Gastrocnemius medialis (tissue), 4 donors: ENCODE measurements around the gene PRRC2B. TPM values are rescaled to one million over a fixed set of nuclear protein-coding genes. Genes with fewer than 3 reads are reported as not detected.

Source experiments
- ATAC-seq, 2 donors: fragments of 150-250 bp; one replicate each; pipeline ENCODE4 v1.9.1; 2016
- DNase-seq, 2 donors: peaks; one replicate each; pipeline ENCODE4 v3.0.0-alpha.2; 2019
- H3K27ac ChIP-seq, 4 donors: fragments of 200-600 bp; sonication (generic); 1 replicate in 1 of 4; 2 replicates in 3 of 4; pipeline ENCODE4 v1.5.1; 2016 to 2018; ENCODE audit warnings: mild to moderate bottlenecking in 2 of 4, moderate library complexity in 1 of 4
- H3K27me3 ChIP-seq, 3 donors: fragments of 200-600 bp; sonication (generic) in 2 of 3; 1 replicate in 1 of 3; 2 replicates in 2 of 3; pipeline versions ENCODE4 v1.5.1 to v1.6.0; 2016 to 2019; ENCODE audit warnings: mild to moderate bottlenecking in 1 of 3, moderate library complexity in 1 of 3
- H3K36me3 ChIP-seq, 2 donors: fragments of 200-600 bp; sonication (generic) in 1 of 2; one replicate each; pipeline ENCODE4 v1.5.1; 2017 to 2018
- H3K4me1 ChIP-seq, 2 donors: fragments of 200-600 bp; sonication (generic) in 1 of 2; one replicate each; pipeline ENCODE4 v1.5.1; 2016 to 2017; ENCODE audit warnings: mild to moderate bottlenecking in 2 of 2
- H3K4me3 ChIP-seq, 4 donors: fragments of 200-600 bp; sonication (generic) in 3 of 4; 1 replicate in 1 of 4; 2 replicates in 3 of 4; pipeline ENCODE4 v1.5.1; 2016 to 2019; ENCODE audit warnings: mild to moderate bottlenecking in 2 of 4
- H3K9me3 ChIP-seq, 3 donors: fragments of 200-600 bp; sonication (generic) in 2 of 3; 1 replicate in 1 of 3; 2 replicates in 2 of 3; pipeline ENCODE4 v1.5.1; 2016 to 2019
- CTCF ChIP-seq, 5 experiments: fragments of 450-650 bp in 3 of 5; fragments of 200-600 bp in 2 of 5; sonication (generic) in 2 of 5; IDR thresholded peaks in 4 of 5; conservative IDR thresholded peaks in 1 of 5; 1 replicate in 4 of 5; 2 replicates in 1 of 5; pipeline ENCODE4 v1.5.1; 2016 to 2019; ENCODE audit warnings: antibody characterized with exemption in 5 of 5, mild to moderate bottlenecking in 3 of 5, moderate library complexity in 3 of 5
- POLR2A ChIP-seq, 2 donors: fragments of 450-650 bp; IDR thresholded peaks; one replicate each; pipeline ENCODE4 v1.6.1; 2017; ENCODE audit warnings: antibody characterized with exemption in 2 of 2, mild to moderate bottlenecking in 2 of 2, moderate library complexity in 2 of 2
- in situ Hi-C, 4 donors: fragments of 200-750 bp; cut with MboI; loops; one replicate each; pipeline versions ENCODE4 v1.15.0 to v1.8.0; 2017; ENCODE audit warnings: low sequenced_read_pairs in 4 of 4
- intact Hi-C: fragments of 100-400 bp; cut with DNase I; formaldehyde crosslinking; loops from one replicate; pipeline ENCODE4 v1.15.1; 2023; ENCODE audit warnings: low total_unique reads
- total RNA-seq, 4 donors: library from RNA; depleted of rRNA; stranded (reverse); fragments of >200 nt; gene quantifications; one replicate each; pipeline versions ENCODE4 v1.1.0 to v1.2.3, GENCODE V29; 2016

Gene PRRC2B
- total RNA-seq, 4 donors from 2014 or later, result 29.9 to 41.6 (median 37.2) TPM

DNA sequence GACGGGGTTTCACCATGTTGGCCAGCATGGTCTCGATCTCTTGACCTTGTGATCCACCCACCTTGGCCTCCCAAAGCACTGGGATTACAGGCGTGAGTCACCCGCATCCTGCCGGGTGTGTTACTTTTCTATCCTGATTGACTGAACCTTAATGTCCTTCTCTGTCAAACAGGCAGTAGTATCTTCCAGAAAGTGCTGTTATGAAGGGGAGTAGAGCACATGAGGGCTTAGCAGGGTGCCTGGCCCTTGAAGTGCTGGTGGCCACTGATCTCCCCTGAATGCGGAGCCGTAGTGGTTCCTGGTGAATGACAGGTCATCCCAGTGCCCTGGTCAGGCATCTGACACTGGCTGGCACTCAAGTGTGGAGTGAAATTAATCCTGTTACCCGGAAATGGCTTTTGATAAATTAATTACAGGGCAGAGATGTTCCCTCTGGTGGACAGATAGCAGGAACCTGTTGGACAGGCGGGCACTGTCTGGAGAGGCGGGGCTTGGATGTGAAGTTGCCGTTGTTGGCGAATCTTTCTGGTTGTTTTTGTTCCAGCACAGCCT, 28.4 kb downstream of the PRRC2B start:
- peak overlapping the region; percentile 64 to 69 (median 67) for H3K27ac ChIP-seq
- TF ChIP-seq CTCF (IDR thresholded peaks at IDR 0.05 in 4 of 5, conservative IDR thresholded peaks at IDR 0.05 in 1 of 5) (peak; percentile 31 to 60 (median 53)), POLR2A (IDR thresholded peaks at IDR 0.05) (no peak)
- ATAC-seq (peak; percentile 74 to 75), DNase-seq (peak; percentile 41 to 57)
- intact Hi-C loops (loop anchor here (2.0 kb wide), 2 partner anchors 50 to 72 kb away; no protein-coding TSS in a partner anchor), in situ Hi-C loops (no loop called here)
- no peak overlapping the region for H3K4me3 ChIP-seq
- H3K4me1 ChIP-seq, result peaks cover 65 to 71% of the 10 kb centered on the region in 2 donors
- H3K27me3 ChIP-seq, result no peaks in the 10 kb centered on the region
- no peaks in the 10 kb centered on the region for H3K36me3 ChIP-seq
- H3K9me3 ChIP-seq, result no peaks in the 10 kb centered on the region

GRCh38 chr9:131423171-131423581, 29.3 kb downstream of the PRRC2B start:
- TF ChIP-seq CTCF (IDR thresholded peaks at IDR 0.05 in 4 of 5, conservative IDR thresholded peaks at IDR 0.05 in 1 of 5) (no peak), POLR2A (IDR thresholded peaks at IDR 0.05) (no peak)
- in situ Hi-C loops (no loop called here), intact Hi-C loops (loop anchor here (2.0 kb wide), 2 partner anchors 50 to 72 kb away; no protein-coding TSS in a partner anchor)
- peaks cover 56 to 63% of the 10 kb centered on the region in 2 donors for H3K4me1 ChIP-seq
- peak in 1 of 2 donors; percentile 66 for DNase-seq
- no peaks in the 10 kb centered on the region for H3K27me3 ChIP-seq
- H3K27ac ChIP-seq, result peak overlapping the region; percentile 64 to 69 (median 67)
- peak; percentile 71 to 81 for ATAC-seq
- H3K36me3 ChIP-seq, result no peaks in the 10 kb centered on the region
- H3K9me3 ChIP-seq, result no peaks in the 10 kb centered on the region
- H3K4me3 ChIP-seq, result peak overlapping the region in 1 of 4 donors; percentile 13

GRCh38 chr9:131426545-131426944, 32.7 kb downstream of the PRRC2B start:
- no peak overlapping the region for H3K27ac ChIP-seq
- no peak for TF ChIP-seq POLR2A (IDR thresholded peaks at IDR 0.05)
- no peak for TF ChIP-seq CTCF (IDR thresholded peaks at IDR 0.05 in 4 of 5, conservative IDR thresholded peaks at IDR 0.05 in 1 of 5)
- peaks cover 39 to 42% of the 10 kb centered on the region in 2 donors for H3K4me1 ChIP-seq
- in situ Hi-C loops (no loop called here), intact Hi-C loops (no loop called here)
- H3K9me3 ChIP-seq, result no peaks in the 10 kb centered on the region
- H3K36me3 ChIP-seq, result no peaks in the 10 kb centered on the region
- no peaks in the 10 kb centered on the region for H3K27me3 ChIP-seq
- no peak overlapping the region for H3K4me3 ChIP-seq
- ATAC-seq, result peak in 1 of 2 donors; percentile 27
- peak in 1 of 2 donors; percentile 44 for DNase-seq

DNA sequence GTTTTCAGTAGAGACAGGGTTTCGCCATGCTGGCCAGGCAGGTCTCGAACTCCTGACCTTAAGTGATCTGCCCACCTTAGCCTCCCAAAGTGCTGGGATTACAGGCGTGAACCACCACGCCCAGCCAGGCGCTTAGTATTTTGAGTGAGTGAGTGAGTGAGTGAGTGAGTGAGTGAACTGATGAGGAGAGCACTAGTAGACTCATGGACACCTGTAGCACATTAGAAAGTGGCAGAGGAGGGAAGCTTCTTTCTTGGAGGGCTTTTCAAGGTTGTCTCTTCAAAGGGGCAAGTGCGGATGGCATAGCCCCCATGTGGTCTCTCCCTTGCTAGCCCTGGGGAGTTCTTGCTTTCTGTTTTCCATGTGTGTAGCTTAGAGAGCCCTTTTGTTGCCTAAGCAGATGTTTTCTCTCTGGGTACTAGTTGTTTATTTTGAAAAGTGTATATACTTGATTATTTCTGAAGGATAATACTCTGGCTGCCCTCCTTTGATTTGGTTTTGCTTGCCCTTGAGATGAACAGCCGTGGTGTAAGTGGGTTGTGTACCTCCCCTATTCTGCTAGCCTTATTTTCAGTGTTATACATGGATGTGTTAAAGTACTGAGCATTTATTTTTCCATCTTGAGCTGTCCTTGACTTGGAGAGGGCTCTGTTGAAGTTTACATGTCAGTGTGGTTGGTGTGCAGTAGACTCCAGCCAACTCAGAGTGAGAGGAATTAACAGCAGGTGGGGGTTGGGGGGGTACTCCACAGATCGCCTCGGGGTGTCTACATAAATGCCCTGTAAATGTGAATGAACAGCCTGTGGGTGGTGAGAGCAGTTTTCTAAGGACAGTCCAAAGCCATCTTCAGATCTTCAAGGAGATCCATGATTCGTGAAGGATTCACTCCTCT, 35.5 kb downstream of the PRRC2B start:
- ATAC-seq (no peak), DNase-seq (no peak)
- H3K36me3 ChIP-seq, result peaks cover 0 to 26% of the 10 kb centered on the region in 2 donors
- H3K4me3 ChIP-seq, result no peak overlapping the region
- intact Hi-C loops (no loop called here), in situ Hi-C loops (no loop called here)
- no peaks in the 10 kb centered on the region for H3K9me3 ChIP-seq
- TF ChIP-seq CTCF (IDR thresholded peaks at IDR 0.05 in 4 of 5, conservative IDR thresholded peaks at IDR 0.05 in 1 of 5), result no peak
- no peak for TF ChIP-seq POLR2A (IDR thresholded peaks at IDR 0.05)
- H3K4me1 ChIP-seq, result peaks cover 13 to 15% of the 10 kb centered on the region in 2 donors
- no peaks in the 10 kb centered on the region for H3K27me3 ChIP-seq
- no peak overlapping the region for H3K27ac ChIP-seq
